BJ (cell line): ENCODE data around the gene LRRC73. TPM values are rescaled to one million over a fixed set of nuclear protein-coding genes. Genes with fewer than 3 reads are reported as not detected.

Experiments used
- CTCF ChIA-PET: fragments of 350-600 bp; formaldehyde crosslinking; extraction: SDS; loops from one replicate; lab custom pipeline; 2021; ENCODE audit warnings: antibody characterized with exemption, inconsistent platforms; lab: Yijun Ruan, JAX
- POLR2A ChIA-PET: fragments of 300-600 bp; sonication (Branson Sonifier 250); formaldehyde crosslinking; extraction: SDS; loops from one replicate; lab custom pipeline; 2021; ENCODE audit warnings: antibody characterized with exemption; lab: Charles Lee
- DNase-seq: peaks from one replicate; pipeline ENCODE4 v3.0.0-alpha.2; 2011; ENCODE audit warnings: low read depth
- H3K27me3 ChIP-seq: 2 replicates; pipeline ENCODE4 v1.6.0; 2011; ENCODE audit warnings: low read length; ENCODE audit not compliant: control insufficient read depth, insufficient read depth
- H3K36me3 ChIP-seq: 2 replicates; pipeline ENCODE4 v1.5.1; 2011; ENCODE audit warnings: low read length; ENCODE audit not compliant: control insufficient read depth, insufficient read depth
- H3K4me3 ChIP-seq: 2 replicates; pipeline ENCODE4 v1.5.1; 2011; ENCODE audit warnings: low read depth, mild to moderate bottlenecking, control low read depth, low read length
- polyA plus RNA-seq: library from polyadenylated mRNA; depleted of rRNA; stranded (reverse); fragments of >200 nt; gene quantifications from 2 replicates; pipeline ENCODE4 v1.2.3, GENCODE V29; 2011
- TF ChIP-seq, protein P1 (sequence below): IDR thresholded peaks from 2 replicates; pipeline ENCODE4 v1.5.1; 2011; ENCODE audit warnings: low read depth, mild to moderate bottlenecking, control low read depth, inconsistent platforms, low read length, moderate library complexity; ENCODE audit not compliant: insufficient read depth

The LRRC73 gene
- polyA plus RNA-seq, 1 experiment, result 0.33 TPM

GRCh38 chr6:43516697-43517504 is 6.8 kb upstream of the LRRC73 start, which contains the start of the genes POLR1C and YIPF3:
Gene POLR1C, plus strand, starts transcription at chr6:43517089. Its CDS starts 21 bp downstream, at chr6:43517110.
Gene YIPF3, minus strand, starts transcription at chr6:43516926. Its CDS starts 119 bp downstream, at chr6:43516807.
- ChIA-PET POLR2A (interaction anchor here (0.6 to 0.9 kb wide), 2 partner anchors 31 to 157 kb away, joined by 3 read pairs; no protein-coding TSS in a partner anchor), CTCF (interaction anchor here (0.8 to 1.9 kb wide), 7 partner anchors 9 to 254 kb away, joined by 3 to 11 read pairs (median 3); no protein-coding TSS in a partner anchor)
- H3K36me3 ChIP-seq, result peaks cover 38% of the 10 kb centered on the region
- peak; percentile 85 for DNase-seq
- H3K27me3 ChIP-seq, result no peaks in the 10 kb centered on the region
- peak within 1 kb of the TSS; percentile 92 for H3K4me3 ChIP-seq
- TF ChIP-seq, protein P1, sequence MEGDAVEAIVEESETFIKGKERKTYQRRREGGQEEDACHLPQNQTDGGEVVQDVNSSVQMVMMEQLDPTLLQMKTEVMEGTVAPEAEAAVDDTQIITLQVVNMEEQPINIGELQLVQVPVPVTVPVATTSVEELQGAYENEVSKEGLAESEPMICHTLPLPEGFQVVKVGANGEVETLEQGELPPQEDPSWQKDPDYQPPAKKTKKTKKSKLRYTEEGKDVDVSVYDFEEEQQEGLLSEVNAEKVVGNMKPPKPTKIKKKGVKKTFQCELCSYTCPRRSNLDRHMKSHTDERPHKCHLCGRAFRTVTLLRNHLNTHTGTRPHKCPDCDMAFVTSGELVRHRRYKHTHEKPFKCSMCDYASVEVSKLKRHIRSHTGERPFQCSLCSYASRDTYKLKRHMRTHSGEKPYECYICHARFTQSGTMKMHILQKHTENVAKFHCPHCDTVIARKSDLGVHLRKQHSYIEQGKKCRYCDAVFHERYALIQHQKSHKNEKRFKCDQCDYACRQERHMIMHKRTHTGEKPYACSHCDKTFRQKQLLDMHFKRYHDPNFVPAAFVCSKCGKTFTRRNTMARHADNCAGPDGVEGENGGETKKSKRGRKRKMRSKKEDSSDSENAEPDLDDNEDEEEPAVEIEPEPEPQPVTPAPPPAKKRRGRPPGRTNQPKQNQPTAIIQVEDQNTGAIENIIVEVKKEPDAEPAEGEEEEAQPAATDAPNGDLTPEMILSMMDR, result no peak

GRCh38 chr6:43516367-43516696 is 6.2 kb upstream of the LRRC73 start:
- no peak for DNase-seq
- CTCF ChIA-PET, result interaction anchor here (0.8 to 1.9 kb wide), 7 partner anchors 9 to 253 kb away, joined by 3 to 11 read pairs (median 3); no protein-coding TSS in a partner anchor

DNA sequence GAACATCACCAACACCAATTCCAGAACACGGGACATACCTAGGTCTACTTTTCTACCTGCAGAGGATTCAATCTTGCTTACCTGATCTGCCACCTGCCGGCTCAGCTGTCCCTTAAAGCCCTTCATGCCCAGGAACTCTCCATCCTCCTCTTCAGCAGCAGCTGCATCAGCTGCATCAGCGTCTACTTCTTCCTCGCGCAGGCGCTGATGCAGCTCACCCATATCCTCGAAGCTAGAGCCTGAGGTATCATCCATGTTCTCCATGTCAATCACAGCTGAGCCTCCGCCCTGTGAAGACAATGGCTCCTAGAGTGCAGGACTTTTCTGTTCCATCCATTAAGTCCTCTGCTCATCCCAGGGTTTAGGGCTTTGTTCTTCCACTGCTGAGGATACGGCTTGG is 5.7 kb upstream of the LRRC73 start:
- H3K4me3 ChIP-seq, result peak overlapping the region; percentile 92
- POLR2A ChIA-PET, result no interaction called here
- TF ChIP-seq, protein P1, result no peak
- no peak for DNase-seq
- CTCF ChIA-PET, result interaction anchor here (0.7 to 1.9 kb wide), 6 partner anchors 8 to 513 kb away, joined by 3 to 11 read pairs (median 3); partner anchors contain the start of gene DNPH1
- peaks cover 40% of the 10 kb centered on the region for H3K36me3 ChIP-seq
- H3K27me3 ChIP-seq, result no peaks in the 10 kb centered on the region

More at GRCh38 chr6:43516367-43516696, 6.2 kb upstream of the LRRC73 start:
- TF ChIP-seq, protein P1, result no peak
- Histone ChIP-seq H3K36me3 (peaks cover 38% of the 10 kb centered on the region), H3K27me3 (no peaks in the 10 kb centered on the region), H3K4me3 (peak overlapping the region; percentile 92)
- POLR2A ChIA-PET, result no interaction called here

DNA sequence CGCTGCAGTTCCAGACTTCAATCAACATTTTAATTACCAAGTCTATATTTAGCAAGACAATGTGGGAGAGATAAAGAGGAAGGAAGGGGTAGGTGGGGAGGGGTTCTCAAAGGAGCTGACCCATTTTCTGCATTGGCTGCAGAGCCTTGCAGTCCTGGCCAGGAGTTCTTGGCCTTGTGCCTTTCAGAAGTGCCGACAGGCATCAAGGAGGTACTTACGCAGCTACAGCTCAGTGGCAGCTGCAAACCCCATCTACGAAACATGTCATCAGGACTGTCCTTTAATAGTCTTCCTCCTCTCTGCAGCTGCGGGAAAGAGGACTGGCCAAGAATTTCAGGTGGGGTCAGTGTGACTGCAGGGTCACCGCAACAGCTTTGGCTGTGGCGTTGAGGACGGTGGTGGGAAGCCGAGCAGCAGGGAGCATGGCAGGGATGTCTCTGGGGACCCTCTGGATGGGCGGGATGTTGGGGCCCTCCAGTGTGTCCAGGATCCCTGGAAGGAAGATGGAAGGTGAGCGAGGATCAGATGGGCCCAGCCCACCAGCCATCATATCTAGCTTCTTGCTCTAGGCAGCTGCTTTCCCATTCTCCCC is 1.8 kb upstream of the LRRC73 start:
- POLR2A ChIA-PET, result no interaction called here

More for the DNA sequence above, 1.8 kb upstream of the LRRC73 start:
- TF ChIP-seq, protein P1, result no peak
- CTCF ChIA-PET, result interaction anchor here (1.0 to 12.0 kb wide), 3 partner anchors 18 to 250 kb away, joined by 3 to 136 read pairs (median 134); partner anchors contain the start of gene DLK2
- Histone ChIP-seq H3K4me3 (no peak overlapping the region), H3K27me3 (no peaks in the 10 kb centered on the region), H3K36me3 (peaks cover 33% of the 10 kb centered on the region)
- DNase-seq, result no peak
